ENCODE measurements around the gene RSBN1L. TPM values are rescaled to one million over a fixed set of nuclear protein-coding genes. Genes with fewer than 3 reads are reported as not detected.
A peak's percentile ranks its signal among the peaks of the same experiment; 100 is the strongest.

Gene RSBN1L
- total and polyA plus RNA-seq, 2 of the 8 experiments (the other 6 are each of a cell fraction or from before 2014, with no cell fraction given): 4.1 to 22.1 TPM

- TF ChIP-seq ATF2 (IDR thresholded peaks at IDR 0.05; ENCODE audit: low read length): no peak
- peak; percentile 99 for TF ChIP-seq SP1 (IDR thresholded peaks at IDR 0.05; ENCODE audit: low read depth, low read length)
- TF ChIP-seq FOSL1 (IDR thresholded peaks at IDR 0.05; ENCODE audit: insufficient read depth, low read depth, low read length): no peak
- peak; percentile 82 for TF ChIP-seq TAF1 (IDR thresholded peaks at IDR 0.05; ENCODE audit: low read depth, low read length)
- peak; percentile 85 for TF ChIP-seq BACH1 (IDR thresholded peaks at IDR 0.05; ENCODE audit: low read length)
- peak; percentile 30; the same call in 1 of the 2 replicates for TF ChIP-seq SP4 (IDR thresholded peaks at IDR 0.05; ENCODE audit: low read length)
- TF ChIP-seq SIRT6 (IDR thresholded peaks at IDR 0.05; ENCODE audit: low read length): no peak
- peak; percentile 80 for TF ChIP-seq ASH2L (IDR thresholded peaks at IDR 0.05; ENCODE audit: low read length)
- no peak for TF ChIP-seq ATF3 (IDR thresholded peaks at IDR 0.05; ENCODE audit: insufficient read depth, low read depth, low read length)
- TF ChIP-seq NRF1 (IDR thresholded peaks at IDR 0.05; ENCODE audit: low read depth, low read length): no peak
- TF ChIP-seq YY1 (IDR thresholded peaks at IDR 0.05; ENCODE audit: low read depth, low read length): no peak
- TF ChIP-seq RBBP5 (IDR thresholded peaks at IDR 0.05; ENCODE audit: borderline replicate concordance, low read depth, low read length): no peak
- peak; percentile 51 to 69 (median 54) for TF ChIP-seq CTCF (IDR thresholded peaks at IDR 0.05; ENCODE audit: control extremely low read depth in 1 of 3, insufficient read depth in 1 of 3, low read depth in 1 of 3, low read length in 3 of 3)
- peak; percentile 78 for TF ChIP-seq TAF7 (optimal IDR thresholded peaks at IDR 0.05; ENCODE audit: borderline replicate concordance, low read depth, low read length)
- TF ChIP-seq SP2 (IDR thresholded peaks at IDR 0.05; ENCODE audit: low read length): peak; percentile 85
- TF ChIP-seq E2F6 (IDR thresholded peaks at IDR 0.05): no peak; the same call in 1 of the 2 replicates
- TF ChIP-seq POLR2AphosphoS5 (IDR thresholded peaks at IDR 0.05; ENCODE audit: low read depth, low read length): peak; percentile 70
- no peak for TF ChIP-seq CHD1 (IDR thresholded peaks at IDR 0.05; ENCODE audit: low read depth, low read length)
- TF ChIP-seq HDAC6 (IDR thresholded peaks at IDR 0.05; ENCODE audit: low read depth, low read length): no peak
- no peak for TF ChIP-seq BCL11A (IDR thresholded peaks at IDR 0.05; ENCODE audit: low read depth in 2 of 2, low read length in 2 of 2)
These were observed 102.3 kb downstream of the RSBN1L start, which contains the start of the genes PHTF2 and TMEM60 (continued) for GRCh38 chr7:77798394-77799077.

All from H1 (cell line).